ENCODE results near the gene NNAT. TPM values are rescaled to one million over a fixed set of nuclear protein-coding genes. Genes with fewer than 3 reads are reported as not detected.

Gene NNAT
- total RNA-seq, 1 donor from 2014 or later: 0.43 TPM

- H3K36me3 ChIP-seq: no peaks in the 10 kb centered on the region
- H3K4me3 ChIP-seq: no peak overlapping the region
- intact Hi-C loops (cut with DNase I): no loop called here
- no peaks in the 10 kb centered on the region for H3K9me3 ChIP-seq
- peaks cover 51% of the 10 kb centered on the region for H3K27me3 ChIP-seq
- H3K4me1 ChIP-seq: no peaks in the 10 kb centered on the region
- DNase-seq (no peak), ATAC-seq (no peak)
- H3K27ac ChIP-seq: no peak overlapping the region
- no peak for TF ChIP-seq CTCF (IDR thresholded peaks at IDR 0.05)
These were observed 45.7 kb downstream of the NNAT start for GRCh38 chr20:37566590-37567330.

GRCh38 chr20:37567331-37567665 is 46.2 kb downstream of the NNAT start:
- Histone ChIP-seq H3K4me1 (no peaks in the 10 kb centered on the region), H3K27me3 (peaks cover 51% of the 10 kb centered on the region), H3K36me3 (no peaks in the 10 kb centered on the region), H3K27ac (no peak overlapping the region), H3K9me3 (no peaks in the 10 kb centered on the region), H3K4me3 (no peak overlapping the region)
- intact Hi-C loops (cut with DNase I): no loop called here
- ATAC-seq: no peak
- TF ChIP-seq CTCF (IDR thresholded peaks at IDR 0.05): no peak
- DNase-seq: no peak

GRCh38 chr20:37567671-37568588 is 46.9 kb downstream of the NNAT start:
- Histone ChIP-seq H3K36me3 (no peaks in the 10 kb centered on the region), H3K27me3 (peaks cover 52% of the 10 kb centered on the region), H3K4me1 (no peaks in the 10 kb centered on the region), H3K27ac (no peak overlapping the region), H3K9me3 (no peaks in the 10 kb centered on the region), H3K4me3 (no peak overlapping the region)
- TF ChIP-seq CTCF (IDR thresholded peaks at IDR 0.05): no peak
- intact Hi-C loops (cut with DNase I): no loop called here
- ATAC-seq (no peak), DNase-seq (no peak)

GRCh38 chr20:37570419-37570818 is 49.4 kb downstream of the NNAT start:
- intact Hi-C loops (cut with DNase I): no loop called here
- no peak for TF ChIP-seq CTCF (IDR thresholded peaks at IDR 0.05)
- Histone ChIP-seq H3K36me3 (no peaks in the 10 kb centered on the region), H3K4me1 (no peaks in the 10 kb centered on the region), H3K4me3 (no peak overlapping the region), H3K27me3 (peaks cover 29% of the 10 kb centered on the region), H3K27ac (no peak overlapping the region), H3K9me3 (no peaks in the 10 kb centered on the region)
- DNase-seq (no peak), ATAC-seq (no peak)

DNA sequence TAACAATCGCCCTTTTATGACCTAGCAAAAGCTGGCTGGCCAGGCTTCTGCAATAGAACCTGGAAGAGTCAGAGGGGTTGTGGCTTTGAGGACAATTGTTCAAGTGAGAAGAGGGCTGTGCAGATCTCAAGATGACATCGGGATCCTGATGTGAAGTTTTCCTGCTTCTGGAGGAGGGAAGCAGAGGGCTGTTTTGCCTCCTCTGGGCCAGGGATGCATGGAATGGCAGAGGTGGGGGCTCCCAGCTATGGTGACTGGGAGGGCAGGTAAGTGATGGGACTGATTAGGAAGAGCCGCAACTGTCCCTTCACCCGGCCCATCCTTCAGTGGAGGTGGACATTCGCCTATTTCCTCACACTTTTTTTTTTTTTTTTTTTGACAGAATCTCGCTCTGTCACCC is 50.0 kb downstream of the NNAT start:
- DNase-seq (no peak), ATAC-seq (no peak)
- no peak overlapping the region for H3K27ac ChIP-seq
- no peaks in the 10 kb centered on the region for H3K4me1 ChIP-seq
- H3K36me3 ChIP-seq: no peaks in the 10 kb centered on the region
- H3K9me3 ChIP-seq: no peaks in the 10 kb centered on the region
- peaks cover 27% of the 10 kb centered on the region for H3K27me3 ChIP-seq
- intact Hi-C loops (cut with DNase I): no loop called here
- H3K4me3 ChIP-seq: no peak overlapping the region
- TF ChIP-seq CTCF (IDR thresholded peaks at IDR 0.05): no peak

Other genes with a start within 250 kb of the NNAT start
- 30.8 TPM for gene MANBAL, start 231.6 kb upstream of the NNAT start, total RNA-seq
- gene SRC, start 175.1 kb upstream of the NNAT start, total RNA-seq: 64.0 TPM
- gene BLCAP, start 6.6 kb downstream of the NNAT start, total RNA-seq: 74.8 TPM
- 52.8 TPM for gene CTNNBL1, start 172.8 kb downstream of the NNAT start, total RNA-seq